Measurements from ENCODE around the gene THAP6.

- TF ChIP-seq CTCF (conservative IDR thresholded peaks at IDR 0.05 in 1 of 2, IDR thresholded peaks at IDR 0.05 in 1 of 2; ENCODE audit: low read depth in 1 of 2, low read length in 2 of 2) (no peak), EZH2 (IDR thresholded peaks at IDR 0.05; ENCODE audit: low read length, missing control alignments) (no peak)
Observed at GRCh38 chr4:75470738-75471137, 43.5 kb upstream of the THAP6 start.
